H9 (cell line): ENCODE data around the gene LRP1. TPM values are rescaled to one million over a fixed set of nuclear protein-coding genes. Genes with fewer than 3 reads are reported as not detected.
A peak's percentile ranks its signal among the peaks of the same experiment; 100 is the strongest.

Experiments
- DNase-seq: peaks from one replicate; pipeline ENCODE4 v3.0.0-alpha.2; 2017
- H2AFZ ChIP-seq: one replicate; pipeline ENCODE4 v1.6.1; 2013; ENCODE audit warnings: mild to moderate bottlenecking, low read length, control low read depth, moderate library complexity
- H2AK5ac ChIP-seq: 2 replicates; pipeline ENCODE4 v1.6.1; 2013; ENCODE audit warnings: low read length, control low read depth, mixed read lengths; ENCODE audit not compliant: insufficient read length
- H2BK120ac ChIP-seq: one replicate; pipeline ENCODE4 v1.6.1; 2013; ENCODE audit warnings: low read depth, mild to moderate bottlenecking, low read length, control low read depth, inconsistent platforms; ENCODE audit not compliant: poor library complexity, severe bottlenecking
- H2BK12ac ChIP-seq: 2 replicates; pipeline ENCODE4 v1.6.1; 2013; ENCODE audit warnings: low read length, control low read depth, mixed read lengths, low read depth; ENCODE audit not compliant: insufficient read length
- H2BK15ac ChIP-seq: 2 replicates; pipeline ENCODE4 v1.6.1; 2013; ENCODE audit warnings: low read depth, low read length, control low read depth
- H2BK20ac ChIP-seq: one replicate; pipeline ENCODE4 v1.6.1; 2013; ENCODE audit warnings: low read depth, mild to moderate bottlenecking, low read length, control low read depth, inconsistent platforms; ENCODE audit not compliant: poor library complexity, severe bottlenecking
- H2BK5ac ChIP-seq: 2 replicates; pipeline ENCODE4 v1.6.1; 2013; ENCODE audit warnings: low read length, control low read depth, mixed read lengths; ENCODE audit not compliant: insufficient read length
- H3K14ac ChIP-seq: 2 replicates; pipeline ENCODE4 v1.6.1; 2013; ENCODE audit warnings: low read length, control low read depth; ENCODE audit not compliant: insufficient read depth
- H3K18ac ChIP-seq: 2 replicates; pipeline ENCODE4 v1.6.1; 2013; ENCODE audit warnings: low read depth, mild to moderate bottlenecking, mixed read lengths, low read length, control low read depth; ENCODE audit not compliant: insufficient read length
- H3K23ac ChIP-seq: 2 replicates; pipeline ENCODE4 v1.6.1; 2013; ENCODE audit warnings: low read length, control low read depth, mixed read lengths, low read depth; ENCODE audit not compliant: insufficient read length
- H3K23me2 ChIP-seq: 2 replicates; pipeline ENCODE4 v1.6.1; 2013; ENCODE audit warnings: low read depth, mild to moderate bottlenecking, mixed read lengths, low read length, control low read depth; ENCODE audit not compliant: insufficient read length, poor library complexity, severe bottlenecking
- H3K27ac ChIP-seq: 2 replicates; pipeline ENCODE4 v1.5.1; 2013; ENCODE audit warnings: low read length, control low read depth, mixed read lengths, low read depth; ENCODE audit not compliant: insufficient read length
- H3K27me3 ChIP-seq: 2 replicates; pipeline ENCODE4 v1.6.1; 2013; ENCODE audit warnings: low read length, control low read depth, inconsistent platforms; ENCODE audit not compliant: insufficient read depth
- H3K4ac ChIP-seq: 2 replicates; pipeline ENCODE4 v1.6.1; 2013; ENCODE audit warnings: low read depth, mild to moderate bottlenecking, control low read depth, inconsistent platforms, low read length, moderate library complexity
- H3K4me1 ChIP-seq: 2 replicates; pipeline ENCODE4 v1.6.1; 2013; ENCODE audit warnings: low read length, control low read depth, inconsistent platforms; ENCODE audit not compliant: insufficient read depth
- H3K4me2 ChIP-seq: 2 replicates; pipeline ENCODE4 v1.6.1; 2013; ENCODE audit warnings: low read length, control low read depth, mixed read lengths; ENCODE audit not compliant: insufficient read length, insufficient read depth
- H3K56ac ChIP-seq: 2 replicates; pipeline ENCODE4 v1.6.1; 2013; ENCODE audit warnings: low read depth, mild to moderate bottlenecking, mixed read lengths, low read length, control low read depth; ENCODE audit not compliant: insufficient read length
- H3K79me1 ChIP-seq: 2 replicates; pipeline ENCODE4 v1.6.1; 2013; ENCODE audit warnings: low read depth, mild to moderate bottlenecking, moderate library complexity, low read length, control low read depth, inconsistent platforms; ENCODE audit not compliant: insufficient read depth, poor library complexity, severe bottlenecking
- H3K79me2 ChIP-seq: 2 replicates; pipeline ENCODE4 v1.6.1; 2013; ENCODE audit warnings: low read length, control low read depth, inconsistent platforms; ENCODE audit not compliant: insufficient read depth
- H3K9ac ChIP-seq: 2 replicates; pipeline ENCODE4 v1.6.1; 2013; ENCODE audit warnings: low read length, control low read depth, mixed read lengths; ENCODE audit not compliant: insufficient read length; ENCODE audit errors: extremely low read depth
- H3K9me3 ChIP-seq: one replicate; pipeline ENCODE4 v1.6.1; 2013; ENCODE audit warnings: low read depth, low read length, inconsistent platforms; ENCODE audit not compliant: control insufficient read depth
- H3T11ph ChIP-seq: one replicate; pipeline ENCODE4 v1.6.1; 2013; ENCODE audit warnings: mild to moderate bottlenecking, low read length, control low read depth, inconsistent platforms
- H4K20me1 ChIP-seq: one replicate; pipeline ENCODE4 v1.6.1; 2013; ENCODE audit not compliant: control insufficient read depth, insufficient read length, insufficient read depth
- H4K5ac ChIP-seq: 2 replicates; pipeline ENCODE4 v1.6.1; 2013; ENCODE audit warnings: low read depth, mild to moderate bottlenecking, mixed read lengths, low read length, control low read depth; ENCODE audit not compliant: insufficient read length
- H4K8ac ChIP-seq: replicated peaks from 2 replicates; pipeline ENCODE4 v1.6.1; 2013; ENCODE audit warnings: low read length, control low read depth, mixed read lengths, low read depth; ENCODE audit not compliant: insufficient read length
- H4K91ac ChIP-seq: 2 replicates; pipeline ENCODE4 v1.6.1; 2013; ENCODE audit warnings: low read depth, mild to moderate bottlenecking, moderate library complexity, mixed read lengths, low read length, control low read depth; ENCODE audit not compliant: insufficient read length
- H3K27ac Mint-ChIP-seq, 3 experiments: 2 replicates in 2 of 3; 3 replicates in 1 of 3; pipeline ENCODE4 v1.8.0; 2020 to 2021; ENCODE audit warnings: mixed read lengths in 3 of 3, mild to moderate bottlenecking in 1 of 3, moderate library complexity in 1 of 3
- H3K27me3 Mint-ChIP-seq: 2 replicates; pipeline ENCODE4 v1.8.0; 2021; ENCODE audit warnings: low read depth, mild to moderate bottlenecking, moderate library complexity, mixed read lengths
- H3K36me3 Mint-ChIP-seq, 3 experiments: 2 replicates in 2 of 3; 3 replicates in 1 of 3; pipeline ENCODE4 v1.8.0; 2020 to 2021; ENCODE audit warnings: low read depth in 3 of 3, mixed read lengths in 3 of 3; ENCODE audit not compliant: insufficient read depth in 1 of 3
- H3K4me1 Mint-ChIP-seq, 2 experiments: 2 replicates each; pipeline ENCODE4 v1.8.0; 2020; ENCODE audit warnings: mixed read lengths in 2 of 2
- H3K4me3 Mint-ChIP-seq, 2 experiments: 2 replicates in 1 of 2; 3 replicates in 1 of 2; pipeline ENCODE4 v1.8.0; 2020 to 2021; ENCODE audit warnings: mild to moderate bottlenecking in 2 of 2, mixed read lengths in 2 of 2, moderate library complexity in 1 of 2
- H3K9me3 Mint-ChIP-seq, 2 experiments: 2 replicates in 1 of 2; 3 replicates in 1 of 2; pipeline ENCODE4 v1.8.0; 2020; ENCODE audit warnings: mild to moderate bottlenecking in 2 of 2, mixed read lengths in 2 of 2, moderate library complexity in 1 of 2
- WGBS: extraction: QIAGEN DNeasy Blood & Tissue Kit; methylation state at CpG from one replicate; pipeline ENCODE4 v1.1.7; 2013; ENCODE audit warnings: missing lambda C conversion rate, low lambda C conversion rate, mixed read lengths; ENCODE audit not compliant: insufficient read length; ENCODE audit errors: extremely low coverage; 5-methylcytosine and 5-hydroxymethylcytosine counted together
- total RNA-seq: library from RNA; stranded (reverse); gene quantifications from 2 replicates; pipeline ENCODE4 v1.2.1, GENCODE V29; 2021
- TF ChIP-seq, protein P1 (sequence below): fragments of 200-600 bp; sonication (generic); conservative IDR thresholded peaks from 3 replicates; pipeline ENCODE4 v1.8.0; 2021; ENCODE audit warnings: antibody characterized with exemption, mild to moderate bottlenecking

The LRP1 gene
- total RNA-seq, 1 experiment from 2014 or later, result 115 TPM

DNA sequence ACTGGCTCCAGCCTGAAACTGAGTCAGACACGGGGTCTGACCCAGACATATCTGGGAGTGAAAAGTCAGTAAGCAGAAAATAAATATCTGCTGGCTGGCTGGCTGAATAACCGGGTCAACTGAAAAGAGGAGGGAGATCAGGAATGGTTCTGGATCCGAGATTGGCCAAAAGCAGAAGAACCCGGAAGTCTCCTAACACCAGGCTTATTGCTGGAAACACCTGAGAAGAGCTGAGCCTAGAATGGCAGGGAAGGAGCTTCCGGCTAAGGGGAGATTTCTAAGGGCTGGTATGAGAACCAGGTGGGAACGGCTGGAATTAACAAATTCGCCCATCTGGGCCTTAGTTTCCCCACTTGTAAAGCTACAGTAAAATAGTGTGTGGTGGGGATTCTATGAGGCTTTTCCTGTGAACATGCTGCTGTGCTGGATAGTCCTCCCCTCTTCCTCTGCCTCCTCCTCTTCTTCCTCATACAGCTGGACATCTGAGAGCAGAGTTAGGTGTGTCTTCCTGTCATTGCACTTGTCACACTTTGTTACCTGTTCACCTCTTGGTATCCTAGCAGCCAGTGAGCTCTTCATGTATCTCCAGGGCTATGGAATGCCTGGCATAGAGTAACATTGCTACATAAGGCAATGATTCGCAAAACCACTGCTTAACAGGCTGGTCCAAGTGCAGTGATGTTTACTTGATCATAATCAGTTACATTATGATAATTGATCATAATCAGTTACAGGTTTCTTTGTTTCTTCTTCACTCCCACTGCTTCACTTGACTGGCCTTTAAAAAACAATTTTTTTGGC is 99.2 kb downstream of the LRP1 start:
- H3K36me3 Mint-ChIP-seq, result peaks cover 24 to 28% (median 24%) of the 10 kb centered on the region in 3 experiments
- H3K14ac ChIP-seq, result no peak overlapping the region
- no peak overlapping the region for H2AK5ac ChIP-seq
- H4K5ac ChIP-seq, result no peak overlapping the region
- no peak overlapping the region for H4K91ac ChIP-seq
- H2BK15ac ChIP-seq, result no peak overlapping the region
- H3K27ac Mint-ChIP-seq, result peak overlapping the region in 1 of 3 experiments; percentile 60; a peak in 1 of 7 replicates
- H3K4me1 ChIP-seq, result no peaks in the 10 kb centered on the region; the same call in 1 of the 2 replicates
- H3K9me3 ChIP-seq, result no peaks in the 10 kb centered on the region
- H2AFZ ChIP-seq, result no peak overlapping the region
- H2BK120ac ChIP-seq, result no peak overlapping the region
- H3K9me3 Mint-ChIP-seq, result no peaks in the 10 kb centered on the region; a peak in 2 of 5 replicates
- H3K79me1 ChIP-seq, result peaks cover 5% of the 10 kb centered on the region
- H3K4ac ChIP-seq, result no peak overlapping the region
- H3K4me1 Mint-ChIP-seq, result peaks cover 47 to 61% of the 10 kb centered on the region in 2 experiments
- H3K27me3 ChIP-seq, result peaks cover 26% of the 10 kb centered on the region; the same call in 1 of the 2 replicates
- H3K23ac ChIP-seq, result no peak overlapping the region
- no CpG with 5 or more reads among the region's 8 CpGs for WGBS
- H3K56ac ChIP-seq, result no peak overlapping the region
- TF ChIP-seq, protein P1, sequence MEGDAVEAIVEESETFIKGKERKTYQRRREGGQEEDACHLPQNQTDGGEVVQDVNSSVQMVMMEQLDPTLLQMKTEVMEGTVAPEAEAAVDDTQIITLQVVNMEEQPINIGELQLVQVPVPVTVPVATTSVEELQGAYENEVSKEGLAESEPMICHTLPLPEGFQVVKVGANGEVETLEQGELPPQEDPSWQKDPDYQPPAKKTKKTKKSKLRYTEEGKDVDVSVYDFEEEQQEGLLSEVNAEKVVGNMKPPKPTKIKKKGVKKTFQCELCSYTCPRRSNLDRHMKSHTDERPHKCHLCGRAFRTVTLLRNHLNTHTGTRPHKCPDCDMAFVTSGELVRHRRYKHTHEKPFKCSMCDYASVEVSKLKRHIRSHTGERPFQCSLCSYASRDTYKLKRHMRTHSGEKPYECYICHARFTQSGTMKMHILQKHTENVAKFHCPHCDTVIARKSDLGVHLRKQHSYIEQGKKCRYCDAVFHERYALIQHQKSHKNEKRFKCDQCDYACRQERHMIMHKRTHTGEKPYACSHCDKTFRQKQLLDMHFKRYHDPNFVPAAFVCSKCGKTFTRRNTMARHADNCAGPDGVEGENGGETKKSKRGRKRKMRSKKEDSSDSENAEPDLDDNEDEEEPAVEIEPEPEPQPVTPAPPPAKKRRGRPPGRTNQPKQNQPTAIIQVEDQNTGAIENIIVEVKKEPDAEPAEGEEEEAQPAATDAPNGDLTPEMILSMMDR, result no peak
- DNase-seq, result no peak
- H3K27me3 Mint-ChIP-seq, result peaks cover 56% of the 10 kb centered on the region
- no peak overlapping the region for H2BK20ac ChIP-seq
- H3T11ph ChIP-seq, result no peak overlapping the region
- peak overlapping the region; percentile 60 to 87 for H3K4me3 Mint-ChIP-seq
- H3K79me2 ChIP-seq, result peaks cover 5% of the 10 kb centered on the region; the same call in 1 of the 2 replicates
- H2BK12ac ChIP-seq, result no peak overlapping the region
- H3K18ac ChIP-seq, result no peak overlapping the region
- peak overlapping the region; percentile 77 for H3K4me2 ChIP-seq
- H3K23me2 ChIP-seq, result peaks cover 30% of the 10 kb centered on the region
- no peak overlapping the region for H3K9ac ChIP-seq
- no peak overlapping the region for H2BK5ac ChIP-seq
- H3K27ac ChIP-seq, result no peak overlapping the region
- H4K8ac ChIP-seq, result no peak overlapping the region
- H4K20me1 ChIP-seq, result no peaks in the 10 kb centered on the region
